ENCODE measurements around the gene PRCC.

The PRCC gene, protein sequence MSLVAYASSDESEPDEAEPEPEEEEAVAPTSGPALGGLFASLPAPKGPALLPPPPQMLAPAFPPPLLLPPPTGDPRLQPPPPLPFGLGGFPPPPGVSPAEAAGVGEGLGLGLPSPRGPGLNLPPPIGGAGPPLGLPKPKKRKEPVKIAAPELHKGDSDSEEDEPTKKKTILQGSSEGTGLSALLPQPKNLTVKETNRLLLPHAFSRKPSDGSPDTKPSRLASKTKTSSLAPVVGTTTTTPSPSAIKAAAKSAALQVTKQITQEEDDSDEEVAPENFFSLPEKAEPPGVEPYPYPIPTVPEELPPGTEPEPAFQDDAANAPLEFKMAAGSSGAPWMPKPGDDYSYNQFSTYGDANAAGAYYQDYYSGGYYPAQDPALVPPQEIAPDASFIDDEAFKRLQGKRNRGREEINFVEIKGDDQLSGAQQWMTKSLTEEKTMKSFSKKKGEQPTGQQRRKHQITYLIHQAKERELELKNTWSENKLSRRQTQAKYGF

DNA sequence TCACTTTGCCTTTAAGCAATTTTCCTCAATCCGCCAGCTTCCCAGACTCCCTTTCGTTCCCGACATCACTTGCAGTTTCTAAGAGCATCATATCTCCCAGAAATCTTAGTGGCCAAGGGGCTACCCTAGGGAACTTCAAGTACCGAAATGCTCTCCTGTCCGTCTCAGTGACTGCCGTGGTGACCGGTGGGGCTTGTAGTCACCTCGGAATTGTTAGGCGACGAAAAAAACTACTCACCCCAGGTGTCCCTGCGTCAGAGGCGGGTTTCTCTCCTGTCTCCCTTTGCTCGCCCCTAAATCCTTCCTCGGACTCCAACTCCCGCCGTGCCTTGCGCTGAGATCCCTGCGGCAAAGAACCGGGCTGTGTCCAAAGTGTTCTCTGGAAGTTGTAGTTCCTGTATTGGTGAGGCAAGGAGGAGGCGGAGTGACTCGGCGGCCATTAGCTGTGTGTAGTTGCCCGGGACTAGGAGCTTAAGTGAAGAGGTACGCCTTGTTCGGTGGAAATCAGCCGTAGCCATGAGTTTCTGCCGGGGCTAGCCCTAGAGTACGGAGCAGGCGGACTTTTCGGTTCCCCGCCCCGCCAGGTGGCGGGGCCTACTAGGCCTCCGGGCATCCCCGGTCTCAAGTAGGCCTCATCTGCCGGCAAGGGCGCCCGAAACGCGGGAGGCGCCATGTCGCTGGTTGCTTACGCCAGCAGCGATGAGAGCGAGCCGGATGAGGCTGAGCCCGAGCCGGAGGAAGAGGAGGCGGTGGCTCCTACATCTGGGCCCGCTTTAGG, at the start of gene PRCC:
TSS of gene PRCC (plus strand) at position 435 of the 778 bp plus-strand sequence. CDS start at position 672, 237 bp downstream.
- ChIA-PET CTCF (interaction anchor here (0.7 to 2.6 kb wide), 4 partner anchors 15 to 78 kb away, joined by 3 to 22 read pairs (median 10); partner anchors contain the start of genes HDGF and MRPL24), POLR2A (interaction anchor here (0.6 to 7.7 kb wide), 19 partner anchors 9 to 266 kb away, joined by 3 to 123 read pairs (median 5); partner anchors contain the start of genes HDGF, ISG20L2, METTL25B and MRPL24)
- no peak for TF ChIP-seq CTBP1 (IDR thresholded peaks at IDR 0.05; ENCODE audit: borderline replicate concordance)
- TF ChIP-seq LEF1 (IDR thresholded peaks at IDR 0.05; ENCODE audit: borderline replicate concordance), result no peak
- no peak for TF ChIP-seq FOXM1 (IDR thresholded peaks at IDR 0.05; ENCODE audit: borderline replicate concordance)
- TF ChIP-seq NFRKB (IDR thresholded peaks at IDR 0.05), result peak; percentile 87
- TF ChIP-seq ARNT (IDR thresholded peaks at IDR 0.05), result no peak
- TF ChIP-seq TARDBP (IDR thresholded peaks at IDR 0.05), result no peak
- TF ChIP-seq L3MBTL2 (conservative IDR thresholded peaks at IDR 0.05), result peak; percentile 91
- TF ChIP-seq, protein P1, sequence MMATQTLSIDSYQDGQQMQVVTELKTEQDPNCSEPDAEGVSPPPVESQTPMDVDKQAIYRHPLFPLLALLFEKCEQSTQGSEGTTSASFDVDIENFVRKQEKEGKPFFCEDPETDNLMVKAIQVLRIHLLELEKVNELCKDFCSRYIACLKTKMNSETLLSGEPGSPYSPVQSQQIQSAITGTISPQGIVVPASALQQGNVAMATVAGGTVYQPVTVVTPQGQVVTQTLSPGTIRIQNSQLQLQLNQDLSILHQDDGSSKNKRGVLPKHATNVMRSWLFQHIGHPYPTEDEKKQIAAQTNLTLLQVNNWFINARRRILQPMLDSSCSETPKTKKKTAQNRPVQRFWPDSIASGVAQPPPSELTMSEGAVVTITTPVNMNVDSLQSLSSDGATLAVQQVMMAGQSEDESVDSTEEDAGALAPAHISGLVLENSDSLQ (IDR thresholded peaks at IDR 0.05), result peak; percentile 94
- TF ChIP-seq BHLHE40 (IDR thresholded peaks at IDR 0.05; ENCODE audit: borderline replicate concordance), result no peak
- no peak for TF ChIP-seq HDGF (IDR thresholded peaks at IDR 0.05; ENCODE audit: borderline replicate concordance)
- TF ChIP-seq SUZ12 (IDR thresholded peaks at IDR 0.05), result peak; percentile 99
- no peak for TF ChIP-seq SP1 (IDR thresholded peaks at IDR 0.05)
- TF ChIP-seq FOXA1 (IDR thresholded peaks at IDR 0.05), result no peak
- TF ChIP-seq ELF4 (IDR thresholded peaks at IDR 0.05), result peak; percentile 94
- no peak for TF ChIP-seq FOXK2 (IDR thresholded peaks at IDR 0.05)
- TF ChIP-seq ZNF384 (IDR thresholded peaks at IDR 0.05), result no peak
- DNase-seq (ENCODE audit: extremely low spot score), result peak; percentile 95

DNA sequence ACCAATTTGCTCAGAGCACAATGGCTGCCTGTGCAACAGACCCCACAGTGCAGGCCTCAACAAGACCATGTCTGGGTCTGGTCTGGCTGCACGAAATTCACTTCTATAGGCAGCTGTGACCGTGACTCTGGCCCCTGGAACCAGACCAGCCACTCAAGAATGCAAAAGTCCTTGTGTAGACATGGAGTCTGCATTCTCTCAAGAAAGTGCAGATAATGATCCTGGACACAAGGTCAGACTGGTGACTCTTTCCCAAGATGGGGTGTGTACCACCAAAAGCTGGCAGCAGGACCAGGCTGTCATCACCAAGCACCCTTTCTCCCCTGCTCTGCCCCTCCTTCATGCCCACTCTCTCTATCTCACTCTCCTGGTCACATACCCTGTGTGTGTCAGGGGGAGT, 46.2 kb upstream of the PRCC start:
- ChIA-PET POLR2A (interaction anchor here (0.8 to 1.5 kb wide), 2 partner anchors 20 to 29 kb away, joined by 3 read pairs; partner anchors contain the start of gene MRPL24), CTCF (interaction anchor here (0.6 to 1.3 kb wide), 5 partner anchors 10 to 336 kb away, joined by 3 to 14 read pairs (median 5); partner anchors contain the start of gene CRABP2)
- DNase-seq (ENCODE audit: extremely low spot score), result no peak

DNA sequence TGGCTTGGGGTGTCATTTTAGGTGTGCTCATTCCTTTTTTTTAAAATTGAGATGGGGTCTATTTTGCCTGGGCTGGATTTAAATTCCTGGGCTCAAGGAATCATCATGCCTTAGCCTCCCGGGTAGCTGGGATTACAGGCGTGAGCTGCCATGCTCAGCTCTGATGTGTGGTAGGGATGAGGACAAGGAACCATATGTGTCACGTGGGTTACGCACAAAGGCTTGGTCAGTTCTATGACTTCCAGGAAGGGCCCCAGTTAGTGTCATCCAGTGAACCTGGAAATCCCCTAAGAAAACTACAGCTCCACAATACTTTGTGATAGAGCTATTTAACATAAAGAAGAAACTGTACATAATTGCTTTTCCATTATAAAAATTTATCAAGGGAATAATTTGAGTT, 45.8 kb upstream of the PRCC start:
- TF ChIP-seq BHLHE40 (IDR thresholded peaks at IDR 0.05; ENCODE audit: borderline replicate concordance), result no peak
- no peak for TF ChIP-seq ZNF384 (IDR thresholded peaks at IDR 0.05)
- no peak for TF ChIP-seq HDGF (IDR thresholded peaks at IDR 0.05; ENCODE audit: borderline replicate concordance)
- TF ChIP-seq SUZ12 (IDR thresholded peaks at IDR 0.05), result no peak
- no peak for TF ChIP-seq FOXM1 (IDR thresholded peaks at IDR 0.05; ENCODE audit: borderline replicate concordance)
- no peak for TF ChIP-seq L3MBTL2 (conservative IDR thresholded peaks at IDR 0.05)
- no peak for TF ChIP-seq ARNT (IDR thresholded peaks at IDR 0.05)
- no peak for TF ChIP-seq FOXA1 (IDR thresholded peaks at IDR 0.05)
- TF ChIP-seq TARDBP (IDR thresholded peaks at IDR 0.05), result no peak
- no peak for TF ChIP-seq ELF4 (IDR thresholded peaks at IDR 0.05)
- TF ChIP-seq, protein P1 (IDR thresholded peaks at IDR 0.05), result no peak
- no peak for TF ChIP-seq SP1 (IDR thresholded peaks at IDR 0.05)
- DNase-seq (ENCODE audit: extremely low spot score), result no peak
- ChIA-PET CTCF (interaction anchor here (0.6 to 1.3 kb wide), 3 partner anchors 32 to 336 kb away, joined by 3 to 14 read pairs (median 5); no protein-coding TSS in a partner anchor), POLR2A (interaction anchor here (0.8 to 1.5 kb wide), 4 partner anchors 19 to 46 kb away, joined by 3 read pairs; partner anchors contain the start of genes MRPL24 and PRCC)

More for the DNA sequence above, 46.2 kb upstream of the PRCC start:
- no peak for TF ChIP-seq CTBP1 (IDR thresholded peaks at IDR 0.05; ENCODE audit: borderline replicate concordance)
- no peak for TF ChIP-seq LEF1 (IDR thresholded peaks at IDR 0.05; ENCODE audit: borderline replicate concordance)
- TF ChIP-seq L3MBTL2 (conservative IDR thresholded peaks at IDR 0.05), result no peak
- no peak for TF ChIP-seq FOXM1 (IDR thresholded peaks at IDR 0.05; ENCODE audit: borderline replicate concordance)
- no peak for TF ChIP-seq NFRKB (IDR thresholded peaks at IDR 0.05)
- no peak for TF ChIP-seq BHLHE40 (IDR thresholded peaks at IDR 0.05; ENCODE audit: borderline replicate concordance)
- no peak for TF ChIP-seq FOXA1 (IDR thresholded peaks at IDR 0.05)
- TF ChIP-seq, protein P1 (IDR thresholded peaks at IDR 0.05), result no peak
- no peak for TF ChIP-seq FOXK2 (IDR thresholded peaks at IDR 0.05)
- no peak for TF ChIP-seq ELF4 (IDR thresholded peaks at IDR 0.05)
- TF ChIP-seq SP1 (IDR thresholded peaks at IDR 0.05), result no peak
- TF ChIP-seq HDGF (IDR thresholded peaks at IDR 0.05; ENCODE audit: borderline replicate concordance), result no peak
- no peak for TF ChIP-seq ARNT (IDR thresholded peaks at IDR 0.05)
- TF ChIP-seq SUZ12 (IDR thresholded peaks at IDR 0.05), result no peak

DNA sequence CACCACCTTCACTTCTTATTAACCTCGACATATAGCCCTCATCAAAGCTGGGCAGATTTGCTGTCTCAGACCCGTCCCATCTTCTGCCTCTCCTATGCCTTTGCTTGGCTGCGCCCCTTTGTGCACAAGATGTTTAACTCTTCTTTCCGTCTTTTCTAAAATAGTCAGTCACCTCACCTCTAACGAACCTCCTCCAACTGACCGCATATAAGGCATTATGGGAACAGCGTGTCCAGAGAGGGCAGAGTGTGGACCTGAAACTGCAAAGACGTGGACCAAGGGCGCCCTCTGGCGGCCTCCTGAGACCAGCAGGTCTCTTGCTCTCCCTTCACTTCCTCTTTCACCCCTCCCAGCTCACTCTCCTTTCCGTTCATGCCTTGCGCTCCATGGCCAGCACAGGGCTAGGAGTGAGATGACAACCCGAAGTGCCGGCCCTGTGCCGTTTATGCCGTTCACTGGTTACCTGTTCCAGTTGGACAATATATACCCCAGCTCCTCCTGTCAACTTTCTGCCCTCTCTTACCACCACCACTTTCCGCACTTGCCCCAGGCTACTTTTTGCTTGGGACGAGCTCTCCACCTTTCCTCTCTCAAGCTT, 41.6 kb upstream of the PRCC start:
- POLR2A ChIA-PET, result interaction anchor here (0.8 to 7.4 kb wide), 13 partner anchors 10 to 164 kb away, joined by 3 to 137 read pairs (median 7); partner anchors contain the start of genes CRABP2, HDGF, MRPL24 and PRCC
- CTCF ChIA-PET, result interaction anchor here (0.7 to 5.2 kb wide), 56 partner anchors 8 to 218 kb away, joined by 3 to 335 read pairs (median 6); partner anchors contain the start of genes CRABP2, HDGF, INSRR and LRRC71
- no peak for TF ChIP-seq TARDBP (IDR thresholded peaks at IDR 0.05)
- no peak for TF ChIP-seq BHLHE40 (IDR thresholded peaks at IDR 0.05; ENCODE audit: borderline replicate concordance)
- no peak for TF ChIP-seq FOXA1 (IDR thresholded peaks at IDR 0.05)
- TF ChIP-seq ELF4 (IDR thresholded peaks at IDR 0.05), result no peak
- TF ChIP-seq, protein P1 (IDR thresholded peaks at IDR 0.05), result no peak
- no peak for TF ChIP-seq NFRKB (IDR thresholded peaks at IDR 0.05)
- TF ChIP-seq SP1 (IDR thresholded peaks at IDR 0.05), result no peak
- TF ChIP-seq LEF1 (IDR thresholded peaks at IDR 0.05; ENCODE audit: borderline replicate concordance), result no peak
- no peak for TF ChIP-seq FOXK2 (IDR thresholded peaks at IDR 0.05)
- TF ChIP-seq ZNF384 (IDR thresholded peaks at IDR 0.05), result no peak
- peak; percentile 89 for DNase-seq (ENCODE audit: extremely low spot score)
